Loucy (cell line): ENCODE data around the gene SCYL1.

Experiments
- H2AFZ ChIP-seq: fragments of 200-600 bp; sonication (generic); 2 replicates; pipeline ENCODE4 v1.6.0; 2016; ENCODE audit warnings: antibody characterized with exemption, mild to moderate bottlenecking, low read length, moderate library complexity
- H3F3A ChIP-seq: fragments of 200-600 bp; 2 replicates; pipeline ENCODE4 v1.6.0; 2016; ENCODE audit warnings: antibody characterized with exemption, low read depth, mild to moderate bottlenecking
- H3K27me3 ChIP-seq: fragments of 200-600 bp; sonication (generic); 2 replicates; pipeline ENCODE4 v1.6.1; 2014; ENCODE audit warnings: low read length, mild to moderate bottlenecking; ENCODE audit not compliant: insufficient read depth, poor library complexity, severe bottlenecking
- H3K36me3 ChIP-seq: fragments of 200-600 bp; sonication (generic); 2 replicates; pipeline ENCODE4 v1.6.1; 2016; ENCODE audit warnings: low read length; ENCODE audit not compliant: insufficient read depth
- H3K4me1 ChIP-seq: fragments of 200-600 bp; sonication (generic); 2 replicates; pipeline ENCODE4 v1.5.1; 2014; ENCODE audit warnings: low read length, mild to moderate bottlenecking; ENCODE audit not compliant: insufficient read depth, poor library complexity, severe bottlenecking
- H3K4me2 ChIP-seq: fragments of 200-600 bp; sonication (generic); 2 replicates; pipeline ENCODE4 v1.6.0; 2014; ENCODE audit warnings: antibody characterized with exemption, low read length, low read depth, mild to moderate bottlenecking; ENCODE audit not compliant: poor library complexity, severe bottlenecking
- H3K4me3 ChIP-seq: fragments of 200-600 bp; sonication (generic); 2 replicates; pipeline ENCODE4 v1.5.1; 2014; ENCODE audit warnings: low read length, mild to moderate bottlenecking, mixed read lengths; ENCODE audit not compliant: poor library complexity, severe bottlenecking
- H3K79me2 ChIP-seq: fragments of 200-600 bp; sonication (generic); 2 replicates; pipeline ENCODE4 v1.6.1; 2014; ENCODE audit warnings: low read length; ENCODE audit not compliant: insufficient read depth
- H3K9ac ChIP-seq: fragments of 200-600 bp; sonication (generic); 2 replicates; pipeline ENCODE4 v1.6.0; 2014; ENCODE audit warnings: mild to moderate bottlenecking, low read depth, low read length, moderate library complexity; ENCODE audit not compliant: poor library complexity, severe bottlenecking
- H3K9me2 ChIP-seq: fragments of 200-600 bp; sonication (generic); replicated peaks from 2 replicates; pipeline ENCODE4 v1.6.1; 2016; ENCODE audit warnings: low read depth, low read length, mixed read lengths
- H3K9me3 ChIP-seq: fragments of 200-600 bp; sonication (generic); 2 replicates; pipeline ENCODE4 v1.6.1; 2014; ENCODE audit warnings: mild to moderate bottlenecking, antibody characterized with exemption, low read length, low read depth; ENCODE audit not compliant: insufficient read depth
- H4K20me1 ChIP-seq: fragments of 200-600 bp; sonication (generic); 2 replicates; pipeline ENCODE4 v1.6.0; 2014; ENCODE audit warnings: antibody characterized with exemption, low read length, mild to moderate bottlenecking; ENCODE audit not compliant: insufficient read depth, poor library complexity, severe bottlenecking
- EZH2phosphoT487 ChIP-seq: fragments of 200-600 bp; IDR thresholded peaks from 2 replicates; pipeline ENCODE4 v1.6.1; 2018; ENCODE audit warnings: antibody characterized with exemption, mild to moderate bottlenecking, moderate library complexity, borderline replicate concordance
- TF ChIP-seq, protein P1 (sequence below): fragments of 200-600 bp; sonication (generic); conservative IDR thresholded peaks from 2 replicates; pipeline ENCODE4 v1.5.1; 2014; ENCODE audit warnings: mild to moderate bottlenecking, antibody characterized with exemption, low read length

The SCYL1 gene

DNA sequence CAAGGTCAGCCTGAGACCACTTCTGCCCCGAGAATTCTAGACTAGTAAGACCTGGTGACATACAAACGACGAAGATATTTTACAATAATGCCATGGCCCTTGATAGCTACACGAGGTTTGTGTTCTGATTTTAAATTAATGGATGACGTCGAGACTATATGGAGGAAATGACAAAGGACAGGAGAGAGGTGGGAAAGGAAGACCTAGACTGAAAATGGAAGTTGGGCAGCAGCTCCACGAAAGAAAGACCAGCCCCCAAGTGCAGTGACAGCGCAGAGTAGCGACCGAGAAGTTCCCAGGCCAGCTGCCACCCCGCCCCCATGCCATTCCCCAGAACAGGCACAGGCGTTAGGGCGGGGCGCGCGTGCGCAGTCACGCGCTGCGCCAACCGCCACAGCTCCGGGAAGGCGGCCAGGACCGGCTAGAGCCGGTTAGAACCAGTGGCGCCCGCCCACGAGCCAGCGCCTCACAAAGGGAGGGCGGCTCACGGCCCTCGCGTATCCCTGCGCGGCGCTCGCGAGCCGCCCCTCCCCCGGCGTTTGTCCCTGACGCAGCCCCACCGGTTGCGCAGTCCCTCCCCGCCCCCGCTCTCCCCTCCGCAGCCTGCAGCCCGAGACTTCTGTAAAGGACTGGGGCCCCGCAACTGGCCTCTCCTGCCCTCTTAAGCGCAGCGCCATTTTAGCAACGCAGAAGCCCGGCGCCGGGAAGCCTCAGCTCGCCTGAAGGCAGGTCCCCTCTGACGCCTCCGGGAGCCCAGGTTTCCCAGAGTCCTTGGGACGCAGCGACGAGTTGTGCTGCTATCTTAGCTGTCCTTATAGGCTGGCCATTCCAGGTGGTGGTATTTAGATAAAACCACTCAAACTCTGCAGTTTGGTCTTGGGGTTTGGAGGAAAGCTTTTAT is 27.5 kb upstream of the SCYL1 start:
- H3F3A ChIP-seq = peaks cover 20% of the 10 kb centered on the region
- no peak for TF ChIP-seq EZH2phosphoT487
- TF ChIP-seq, protein P1, sequence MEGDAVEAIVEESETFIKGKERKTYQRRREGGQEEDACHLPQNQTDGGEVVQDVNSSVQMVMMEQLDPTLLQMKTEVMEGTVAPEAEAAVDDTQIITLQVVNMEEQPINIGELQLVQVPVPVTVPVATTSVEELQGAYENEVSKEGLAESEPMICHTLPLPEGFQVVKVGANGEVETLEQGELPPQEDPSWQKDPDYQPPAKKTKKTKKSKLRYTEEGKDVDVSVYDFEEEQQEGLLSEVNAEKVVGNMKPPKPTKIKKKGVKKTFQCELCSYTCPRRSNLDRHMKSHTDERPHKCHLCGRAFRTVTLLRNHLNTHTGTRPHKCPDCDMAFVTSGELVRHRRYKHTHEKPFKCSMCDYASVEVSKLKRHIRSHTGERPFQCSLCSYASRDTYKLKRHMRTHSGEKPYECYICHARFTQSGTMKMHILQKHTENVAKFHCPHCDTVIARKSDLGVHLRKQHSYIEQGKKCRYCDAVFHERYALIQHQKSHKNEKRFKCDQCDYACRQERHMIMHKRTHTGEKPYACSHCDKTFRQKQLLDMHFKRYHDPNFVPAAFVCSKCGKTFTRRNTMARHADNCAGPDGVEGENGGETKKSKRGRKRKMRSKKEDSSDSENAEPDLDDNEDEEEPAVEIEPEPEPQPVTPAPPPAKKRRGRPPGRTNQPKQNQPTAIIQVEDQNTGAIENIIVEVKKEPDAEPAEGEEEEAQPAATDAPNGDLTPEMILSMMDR = no peak
- H3K9me3 ChIP-seq = no peaks in the 10 kb centered on the region
- peaks cover 45% of the 10 kb centered on the region for H3K4me1 ChIP-seq
- H3K79me2 ChIP-seq = peaks cover 65% of the 10 kb centered on the region
- no peaks in the 10 kb centered on the region for H3K9me2 ChIP-seq
- peaks cover 32% of the 10 kb centered on the region for H4K20me1 ChIP-seq
- H3K9ac ChIP-seq = peak overlapping the region; percentile 100
- peak overlapping the region; percentile 98 for H3K4me2 ChIP-seq
- H3K4me3 ChIP-seq = peak overlapping the region; percentile 95
- peaks cover 39% of the 10 kb centered on the region for H3K27me3 ChIP-seq
- H3K36me3 ChIP-seq = peaks cover 23% of the 10 kb centered on the region
- no peak overlapping the region; the same call in 1 of the 2 replicates for H2AFZ ChIP-seq

DNA sequence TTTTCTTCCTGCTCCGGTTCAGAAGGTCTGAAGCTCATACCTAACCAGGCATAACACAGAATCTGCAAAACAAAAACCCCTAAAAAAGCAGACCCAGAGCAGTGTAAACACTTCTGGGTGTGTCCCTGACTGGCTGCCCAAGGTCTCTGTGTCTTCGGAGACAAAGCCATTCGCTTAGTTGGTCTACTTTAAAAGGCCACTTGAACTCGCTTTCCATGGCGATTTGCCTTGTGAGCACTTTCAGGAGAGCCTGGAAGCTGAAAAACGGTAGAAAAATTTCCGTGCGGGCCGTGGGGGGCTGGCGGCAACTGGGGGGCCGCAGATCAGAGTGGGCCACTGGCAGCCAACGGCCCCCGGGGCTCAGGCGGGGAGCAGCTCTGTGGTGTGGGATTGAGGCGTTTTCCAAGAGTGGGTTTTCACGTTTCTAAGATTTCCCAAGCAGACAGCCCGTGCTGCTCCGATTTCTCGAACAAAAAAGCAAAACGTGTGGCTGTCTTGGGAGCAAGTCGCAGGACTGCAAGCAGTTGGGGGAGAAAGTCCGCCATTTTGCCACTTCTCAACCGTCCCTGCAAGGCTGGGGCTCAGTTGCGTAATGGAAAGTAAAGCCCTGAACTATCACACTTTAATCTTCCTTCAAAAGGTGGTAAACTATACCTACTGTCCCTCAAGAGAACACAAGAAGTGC is 26.7 kb upstream of the SCYL1 start:
- H3K27me3 ChIP-seq = peaks cover 47% of the 10 kb centered on the region
- H3K9ac ChIP-seq = peak overlapping the region; percentile 100
- peaks cover 38% of the 10 kb centered on the region for H3K4me1 ChIP-seq
- peak overlapping the region; percentile 98 for H3K4me2 ChIP-seq
- H3K4me3 ChIP-seq = peak overlapping the region; percentile 95
- peaks cover 73% of the 10 kb centered on the region for H3K79me2 ChIP-seq
- H4K20me1 ChIP-seq = peaks cover 40% of the 10 kb centered on the region
- H3K9me3 ChIP-seq = no peaks in the 10 kb centered on the region
- H3F3A ChIP-seq = peaks cover 28% of the 10 kb centered on the region
- H2AFZ ChIP-seq = no peak overlapping the region
- no peak for TF ChIP-seq EZH2phosphoT487
- TF ChIP-seq, protein P1 = no peak
- peaks cover 31% of the 10 kb centered on the region for H3K36me3 ChIP-seq
- no peaks in the 10 kb centered on the region for H3K9me2 ChIP-seq

DNA sequence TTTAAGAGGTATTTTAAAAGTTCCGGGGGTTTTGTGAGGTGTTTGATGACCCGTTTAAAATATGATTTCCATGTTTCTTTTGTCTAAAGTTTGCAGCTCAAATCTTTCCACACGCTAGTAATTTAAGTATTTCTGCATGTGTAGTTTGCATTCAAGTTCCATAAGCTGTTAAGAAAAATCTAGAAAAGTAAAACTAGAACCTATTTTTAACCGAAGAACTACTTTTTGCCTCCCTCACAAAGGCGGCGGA is 26.2 kb upstream of the SCYL1 start:
- Histone ChIP-seq H2AFZ (no peak overlapping the region), H3K9me2 (no peaks in the 10 kb centered on the region), H4K20me1 (peaks cover 45% of the 10 kb centered on the region), H3K9ac (peak overlapping the region; percentile 100), H3K36me3 (peaks cover 35% of the 10 kb centered on the region), H3K9me3 (no peaks in the 10 kb centered on the region), H3K4me2 (peak overlapping the region; percentile 98), H3K4me3 (peak overlapping the region; percentile 95), H3K79me2 (peaks cover 78% of the 10 kb centered on the region), H3K27me3 (peaks cover 49% of the 10 kb centered on the region), H3F3A (peaks cover 33% of the 10 kb centered on the region), H3K4me1 (peaks cover 37% of the 10 kb centered on the region)
- TF ChIP-seq, protein P1 = no peak
- TF ChIP-seq EZH2phosphoT487 = no peak
